GM18870 (cell line): ENCODE measurements around the gene ADRB1.

Experiments
- ATAC-seq: cut with Tn5 transposase; IDR thresholded peaks from one replicate; pipeline ENCODE4 v1.9.1; 2021; ENCODE audit warnings: moderate library complexity; ENCODE audit not compliant: unreplicated experiment

ADRB1 gene

GRCh38 chr10:114043532-114044246 is at the start of gene ADRB1:
Gene ADRB1 (plus strand): TSS chr10:114043866. CDS start chr10:114044133, 267 bp downstream.
- no peak for ATAC-seq

- no peak for ATAC-seq
Measured at GRCh38 chr10:113995201-113995600, 48.5 kb upstream of the ADRB1 start.

GRCh38 chr10:113997428-113997827 is 46.2 kb upstream of the ADRB1 start:
- no peak for ATAC-seq

GRCh38 chr10:113999531-113999930 is 44.1 kb upstream of the ADRB1 start:
- ATAC-seq, result no peak

- no peak for ATAC-seq
Measured at GRCh38 chr10:114000457-114001010, 43.1 kb upstream of the ADRB1 start.

- ATAC-seq, result no peak
Measured at GRCh38 chr10:114002422-114002821, 41.2 kb upstream of the ADRB1 start.

GRCh38 chr10:114003161-114003941 is 40.3 kb upstream of the ADRB1 start:
- ATAC-seq, result no peak

- ATAC-seq, result no peak
Measured at GRCh38 chr10:114009281-114009996, 34.2 kb upstream of the ADRB1 start.

- no peak for ATAC-seq
Measured at GRCh38 chr10:114010316-114010715, 33.4 kb upstream of the ADRB1 start.

GRCh38 chr10:114012650-114013049 is 31.0 kb upstream of the ADRB1 start:
- ATAC-seq, result no peak

GRCh38 chr10:114015708-114016107 is 28.0 kb upstream of the ADRB1 start:
- no peak for ATAC-seq

GRCh38 chr10:114017271-114017670 is 26.4 kb upstream of the ADRB1 start:
- no peak for ATAC-seq

- ATAC-seq, result no peak
Measured at GRCh38 chr10:114017873-114018272, 25.8 kb upstream of the ADRB1 start.

- no peak for ATAC-seq
Measured at GRCh38 chr10:114019226-114019625, 24.4 kb upstream of the ADRB1 start.

- no peak for ATAC-seq
Measured at GRCh38 chr10:114021154-114021553, 22.5 kb upstream of the ADRB1 start.

GRCh38 chr10:114021717-114022680 is 21.7 kb upstream of the ADRB1 start:
- ATAC-seq, result no peak

- no peak for ATAC-seq
Measured at GRCh38 chr10:114022766-114023597, 20.7 kb upstream of the ADRB1 start.

- ATAC-seq, result peak; percentile 66
Measured at GRCh38 chr10:114024876-114025610, 18.6 kb upstream of the ADRB1 start.
